GM23338 (cell line): ENCODE data around the gene ELF5. TPM values are rescaled to one million over a fixed set of nuclear protein-coding genes. Genes with fewer than 3 reads are reported as not detected.

Experiments
- ATAC-seq: fragments of 200-7000 bp; cut with Tn5 transposase; 3 replicates; pipeline ENCODE4 v1.9.1; 2020
- DNase-seq: peaks from one replicate; pipeline ENCODE4 v3.0.0-alpha.2; 2015; ENCODE audit warnings: low spot score
- H2AFZ ChIP-seq: fragments of 200-600 bp; sonication (generic); 2 replicates; pipeline ENCODE4 v1.8.0; 2016; ENCODE audit warnings: antibody characterized with exemption, mild to moderate bottlenecking, moderate library complexity
- H3F3A ChIP-seq: fragments of 200-600 bp; sonication (generic); replicated peaks from 2 replicates; pipeline ENCODE4 v1.8.0; 2017; ENCODE audit warnings: antibody characterized with exemption, mixed run types, low read depth
- H3K27ac ChIP-seq: fragments of 200-600 bp; sonication (generic); 2 replicates; pipeline ENCODE4 v1.6.1; 2016; ENCODE audit warnings: low read depth
- H3K27me3 ChIP-seq: fragments of 200-600 bp; sonication (generic); 2 replicates; pipeline ENCODE4 v1.8.0; 2016; ENCODE audit warnings: mild to moderate bottlenecking, mixed run types, moderate library complexity; ENCODE audit not compliant: insufficient read depth
- H3K36me3 ChIP-seq: fragments of 200-600 bp; sonication (generic); 2 replicates; pipeline ENCODE4 v1.8.0; 2016; ENCODE audit warnings: mild to moderate bottlenecking; ENCODE audit not compliant: insufficient read depth
- H3K4me1 ChIP-seq: fragments of 200-600 bp; sonication (generic); 2 replicates; pipeline ENCODE4 v1.8.0; 2016; ENCODE audit warnings: mild to moderate bottlenecking, moderate library complexity; ENCODE audit not compliant: insufficient read depth
- H3K4me2 ChIP-seq: fragments of 200-600 bp; sonication (generic); 2 replicates; pipeline ENCODE4 v1.7.1; 2017; ENCODE audit warnings: mixed run types
- H3K4me3 ChIP-seq: fragments of 200-600 bp; sonication (generic); 2 replicates; pipeline ENCODE4 v1.6.1; 2016; ENCODE audit warnings: mixed run types
- H3K79me2 ChIP-seq: fragments of 200-600 bp; sonication (generic); replicated peaks from 2 replicates; pipeline ENCODE4 v1.8.0; 2017; ENCODE audit warnings: mild to moderate bottlenecking; ENCODE audit not compliant: insufficient read depth
- H3K9me2 ChIP-seq: fragments of 200-600 bp; sonication (generic); 2 replicates; pipeline ENCODE4 v1.8.0; 2017; ENCODE audit not compliant: insufficient read depth
- H4K20me1 ChIP-seq: fragments of 200-600 bp; sonication (generic); replicated peaks from 2 replicates; pipeline ENCODE4 v1.8.0; 2017; ENCODE audit warnings: mild to moderate bottlenecking; ENCODE audit not compliant: insufficient read depth
- H3K27ac Mint-ChIP-seq: 2 replicates; pipeline ENCODE4 v1.8.0; 2020; ENCODE audit warnings: inconsistent platforms, mild to moderate bottlenecking, moderate library complexity, mixed read lengths
- H3K27me3 Mint-ChIP-seq: 3 replicates; pipeline ENCODE4 v1.8.0; 2022; ENCODE audit warnings: low read depth, mild to moderate bottlenecking, moderate library complexity, mixed read lengths, inconsistent platforms; ENCODE audit not compliant: insufficient read depth, poor library complexity
- H3K36me3 Mint-ChIP-seq: 3 replicates; pipeline ENCODE4 v1.8.0; 2021; ENCODE audit warnings: low read depth, mild to moderate bottlenecking, inconsistent platforms, moderate library complexity, mixed read lengths
- H3K4me1 Mint-ChIP-seq: 3 replicates; pipeline ENCODE4 v1.8.0; 2020; ENCODE audit warnings: mild to moderate bottlenecking, inconsistent platforms, mixed read lengths
- H3K4me3 Mint-ChIP-seq: 3 replicates; pipeline ENCODE4 v1.8.0; 2021; ENCODE audit warnings: moderate library complexity, mild to moderate bottlenecking, inconsistent platforms, mixed read lengths
- H3K9me3 Mint-ChIP-seq: 3 replicates; pipeline ENCODE4 v1.8.0; 2020; ENCODE audit warnings: moderate library complexity, mild to moderate bottlenecking, inconsistent platforms, mixed read lengths
- CREB1 ChIP-seq: fragments of 250-450 bp; sonication (Bioruptor Pico); IDR thresholded peaks from 2 replicates; pipeline ENCODE4 v1.5.0; 2020; ENCODE audit warnings: low read depth, mild to moderate bottlenecking, moderate library complexity
- EZH2 ChIP-seq: fragments of 200-600 bp; sonication (generic); IDR thresholded peaks from one replicate; pipeline ENCODE4 v1.8.0; 2017; ENCODE audit warnings: antibody characterized with exemption, mild to moderate bottlenecking, low read depth; ENCODE audit not compliant: unreplicated experiment
- REST ChIP-seq: IDR thresholded peaks from one replicate; pipeline ENCODE4 v1.6.1; 2018; ENCODE audit warnings: antibody characterized with exemption; ENCODE audit not compliant: unreplicated experiment
- STAT1 ChIP-seq: IDR thresholded peaks from one replicate; pipeline ENCODE4 v1.6.1; 2016; ENCODE audit warnings: antibody characterized with exemption; ENCODE audit not compliant: unreplicated experiment
- ZNF331 ChIP-seq: fragments of 250-450 bp; sonication (Bioruptor Pico); IDR thresholded peaks from 2 replicates; pipeline ENCODE4 v1.5.0; 2020; ENCODE audit warnings: low read depth, mild to moderate bottlenecking, moderate library complexity
- ZNF462 ChIP-seq: fragments of 250-450 bp; sonication (Bioruptor Pico); IDR thresholded peaks from 2 replicates; pipeline ENCODE4 v1.5.0; 2020; ENCODE audit warnings: mild to moderate bottlenecking, moderate library complexity
- polyA plus RNA-seq: library from polyadenylated mRNA; unstranded; fragments of >200 nt; fragmentation: Nextera tagmentation; extraction: Ambion mirVana; gene quantifications from 2 replicates; pipeline ENCODE4 v1.2.1, GENCODE V29; 2016
- total RNA-seq: library from RNA; depleted of rRNA; stranded (reverse); fragments of >200 nt; shearing (Covaris generic); gene quantifications from 2 replicates; pipeline ENCODE4 v1.2.3, GENCODE V29; 2014
- TF ChIP-seq, protein P1 (sequence below), 2 experiments: fragments of 200-600 bp in 1 of 2; sonication (generic) in 1 of 2; conservative IDR thresholded peaks; 2 replicates each; pipeline versions ENCODE4 v1.5.1 to v1.6.1; 2016 to 2017; ENCODE audit warnings: antibody characterized with exemption in 2 of 2, low read depth in 2 of 2, mild to moderate bottlenecking in 2 of 2, moderate library complexity in 1 of 2
- TF ChIP-seq, protein P2 (sequence below): IDR thresholded peaks from 2 replicates; pipeline ENCODE4 v1.6.1; 2016; ENCODE audit warnings: antibody characterized with exemption

ELF5 gene
- total and polyA plus RNA-seq, 2 experiments from 2014 or later = not detected

GRCh38 chr11:34441814-34442213 lies 71.8 kb downstream of the ELF5 start:
- DNase-seq (no peak), ATAC-seq (no peak)
- H3K36me3 ChIP-seq = no peaks in the 10 kb centered on the region
- H3K27me3 ChIP-seq = no peaks in the 10 kb centered on the region
- H3K27ac ChIP-seq = no peak overlapping the region
- H2AFZ ChIP-seq = no peak overlapping the region
- H3K4me3 ChIP-seq = no peak overlapping the region
- Mint-ChIP-seq H3K36me3 (peaks cover 39% of the 10 kb centered on the region), H3K27me3 (peaks cover 5% of the 10 kb centered on the region), H3K4me3 (no peak overlapping the region), H3K9me3 (peaks cover 33% of the 10 kb centered on the region), H3K27ac (no peak overlapping the region), H3K4me1 (0 out of 3 replicates have a peak, but pooled peaks cover 4% of the 10 kb centered on the region)
- TF ChIP-seq, protein P1, sequence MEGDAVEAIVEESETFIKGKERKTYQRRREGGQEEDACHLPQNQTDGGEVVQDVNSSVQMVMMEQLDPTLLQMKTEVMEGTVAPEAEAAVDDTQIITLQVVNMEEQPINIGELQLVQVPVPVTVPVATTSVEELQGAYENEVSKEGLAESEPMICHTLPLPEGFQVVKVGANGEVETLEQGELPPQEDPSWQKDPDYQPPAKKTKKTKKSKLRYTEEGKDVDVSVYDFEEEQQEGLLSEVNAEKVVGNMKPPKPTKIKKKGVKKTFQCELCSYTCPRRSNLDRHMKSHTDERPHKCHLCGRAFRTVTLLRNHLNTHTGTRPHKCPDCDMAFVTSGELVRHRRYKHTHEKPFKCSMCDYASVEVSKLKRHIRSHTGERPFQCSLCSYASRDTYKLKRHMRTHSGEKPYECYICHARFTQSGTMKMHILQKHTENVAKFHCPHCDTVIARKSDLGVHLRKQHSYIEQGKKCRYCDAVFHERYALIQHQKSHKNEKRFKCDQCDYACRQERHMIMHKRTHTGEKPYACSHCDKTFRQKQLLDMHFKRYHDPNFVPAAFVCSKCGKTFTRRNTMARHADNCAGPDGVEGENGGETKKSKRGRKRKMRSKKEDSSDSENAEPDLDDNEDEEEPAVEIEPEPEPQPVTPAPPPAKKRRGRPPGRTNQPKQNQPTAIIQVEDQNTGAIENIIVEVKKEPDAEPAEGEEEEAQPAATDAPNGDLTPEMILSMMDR (conservative IDR thresholded peaks at IDR 0.05; ENCODE audit: low read depth in 2 of 2) = no peak
- TF ChIP-seq, protein P2, sequence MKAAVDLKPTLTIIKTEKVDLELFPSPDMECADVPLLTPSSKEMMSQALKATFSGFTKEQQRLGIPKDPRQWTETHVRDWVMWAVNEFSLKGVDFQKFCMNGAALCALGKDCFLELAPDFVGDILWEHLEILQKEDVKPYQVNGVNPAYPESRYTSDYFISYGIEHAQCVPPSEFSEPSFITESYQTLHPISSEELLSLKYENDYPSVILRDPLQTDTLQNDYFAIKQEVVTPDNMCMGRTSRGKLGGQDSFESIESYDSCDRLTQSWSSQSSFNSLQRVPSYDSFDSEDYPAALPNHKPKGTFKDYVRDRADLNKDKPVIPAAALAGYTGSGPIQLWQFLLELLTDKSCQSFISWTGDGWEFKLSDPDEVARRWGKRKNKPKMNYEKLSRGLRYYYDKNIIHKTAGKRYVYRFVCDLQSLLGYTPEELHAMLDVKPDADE = no peak
- no peak for TF ChIP-seq CREB1 (CRISPR knock-in tag)
- TF ChIP-seq ZNF462 (CRISPR knock-in tag) = no peak
- no peak for TF ChIP-seq STAT1
- TF ChIP-seq EZH2 = no peak
- TF ChIP-seq ZNF331 (CRISPR knock-in tag) = no peak
- TF ChIP-seq REST = no peak
- no peak overlapping the region for H3K4me2 ChIP-seq
- H3K79me2 ChIP-seq = peaks cover 39% of the 10 kb centered on the region
- H4K20me1 ChIP-seq = peaks cover 10% of the 10 kb centered on the region; the same call in 1 of the 2 replicates
- H3K4me1 ChIP-seq = peaks cover 7% of the 10 kb centered on the region
- H3K9me2 ChIP-seq = peaks cover 8% of the 10 kb centered on the region; the same call in 1 of the 2 replicates
- H3F3A ChIP-seq = no peaks in the 10 kb centered on the region
